Upper lobe of left lung (tissue), 6 donors: ENCODE results near the gene TMEM140. TPM values are rescaled to one million over a fixed set of nuclear protein-coding genes. Genes with fewer than 3 reads are reported as not detected.

Source experiments
- ATAC-seq, 2 donors: fragments of 200-7000 bp; cut with Tn5 transposase; one replicate each; pipeline ENCODE4 v1.9.1; 2022; ENCODE audit warnings: mild to moderate bottlenecking in 2 of 2, moderate library complexity in 2 of 2; ENCODE audit not compliant: low FRiP score in 2 of 2
- DNase-seq, 2 donors: peaks; one replicate each; pipeline ENCODE4 v3.0.0-alpha.2; 2019 to 2020
- H3K27ac ChIP-seq, 4 donors: fragments of 200-600 bp; sonication (generic); one replicate each; pipeline ENCODE4 v1.5.1; 2016 to 2019
- H3K27me3 ChIP-seq, 4 donors: fragments of 200-600 bp; sonication (generic); one replicate each; pipeline ENCODE4 v1.5.1; 2017 to 2019
- H3K36me3 ChIP-seq, 4 donors: fragments of 200-600 bp; sonication (generic); one replicate each; pipeline ENCODE4 v1.5.1; 2016 to 2019
- H3K4me1 ChIP-seq, 4 donors: fragments of 200-600 bp; sonication (generic); one replicate each; pipeline ENCODE4 v1.5.1; 2018 to 2019
- H3K4me3 ChIP-seq, 4 donors: fragments of 200-600 bp; sonication (generic); one replicate each; pipeline ENCODE4 v1.5.1; 2017 to 2019; ENCODE audit warnings: mild to moderate bottlenecking in 2 of 4, moderate library complexity in 1 of 4
- H3K9me3 ChIP-seq, 4 donors: fragments of 200-600 bp; sonication (generic); one replicate each; pipeline ENCODE4 v1.5.1; 2018 to 2019
- EP300 ChIP-seq, 4 donors: sonication (generic); formaldehyde crosslinking; IDR thresholded peaks; one replicate each; pipeline ENCODE4 v1.5.1; 2017; ENCODE audit warnings: antibody characterized with exemption in 4 of 4, control low read depth in 2 of 4
- POLR2A ChIP-seq, 4 donors: fragments of 450-650 bp; IDR thresholded peaks; one replicate each; pipeline ENCODE4 v1.5.1; 2016 to 2017; ENCODE audit warnings: antibody characterized with exemption in 4 of 4, mild to moderate bottlenecking in 2 of 4
- POLR2AphosphoS5 ChIP-seq, 2 donors: sonication (generic); formaldehyde crosslinking; IDR thresholded peaks; one replicate each; pipeline ENCODE4 v1.5.1; 2017; ENCODE audit warnings: antibody characterized with exemption in 2 of 2
- WGBS, 2 donors: methylation state at CpG; one replicate each; pipeline ENCODE4 v1.1.5; 2017 to 2018; 5-methylcytosine and 5-hydroxymethylcytosine counted together
- small RNA-seq, 4 donors: library from RNA; depleted of rRNA; stranded (forward); fragments of <200 nt; gene quantifications; one replicate each; pipeline ENCODE3, GENCODE V24; 2016
- total RNA-seq, 6 donors: library from RNA; depleted of rRNA in 4 of 6; stranded (reverse); fragments of >200 nt in 4 of 6; gene quantifications; one replicate each; pipeline versions ENCODE4 v1.1.0 to v1.2.1, GENCODE V29; 2016 to 2021
- TF ChIP-seq, protein P1 (sequence below), 6 experiments: fragments of 450-650 bp in 4 of 6; fragments of 200-600 bp in 2 of 6; sonication (generic) in 2 of 6; IDR thresholded peaks; one replicate each; pipeline ENCODE4 v1.5.1; 2016 to 2019; ENCODE audit warnings: antibody characterized with exemption in 6 of 6
- donor health status: DM: no; HTN: no; CAD: no; lungs with moderate emphysema.
- donor health status: DM: no; HTN: yes; CAD: no; lungs with severe emphysema.

The TMEM140 gene
- total RNA-seq, 6 donors from 2014 or later, result 25.2 to 59.2 (median 32.4) TPM

GRCh38 chr7:135213831-135214230 lies 66.0 kb downstream of the TMEM140 start:
- TF ChIP-seq POLR2A (IDR thresholded peaks at IDR 0.05) (no peak), POLR2AphosphoS5 (IDR thresholded peaks at IDR 0.05) (no peak), EP300 (IDR thresholded peaks at IDR 0.05) (no peak)
- TF ChIP-seq, protein P1, sequence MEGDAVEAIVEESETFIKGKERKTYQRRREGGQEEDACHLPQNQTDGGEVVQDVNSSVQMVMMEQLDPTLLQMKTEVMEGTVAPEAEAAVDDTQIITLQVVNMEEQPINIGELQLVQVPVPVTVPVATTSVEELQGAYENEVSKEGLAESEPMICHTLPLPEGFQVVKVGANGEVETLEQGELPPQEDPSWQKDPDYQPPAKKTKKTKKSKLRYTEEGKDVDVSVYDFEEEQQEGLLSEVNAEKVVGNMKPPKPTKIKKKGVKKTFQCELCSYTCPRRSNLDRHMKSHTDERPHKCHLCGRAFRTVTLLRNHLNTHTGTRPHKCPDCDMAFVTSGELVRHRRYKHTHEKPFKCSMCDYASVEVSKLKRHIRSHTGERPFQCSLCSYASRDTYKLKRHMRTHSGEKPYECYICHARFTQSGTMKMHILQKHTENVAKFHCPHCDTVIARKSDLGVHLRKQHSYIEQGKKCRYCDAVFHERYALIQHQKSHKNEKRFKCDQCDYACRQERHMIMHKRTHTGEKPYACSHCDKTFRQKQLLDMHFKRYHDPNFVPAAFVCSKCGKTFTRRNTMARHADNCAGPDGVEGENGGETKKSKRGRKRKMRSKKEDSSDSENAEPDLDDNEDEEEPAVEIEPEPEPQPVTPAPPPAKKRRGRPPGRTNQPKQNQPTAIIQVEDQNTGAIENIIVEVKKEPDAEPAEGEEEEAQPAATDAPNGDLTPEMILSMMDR (IDR thresholded peaks at IDR 0.05), result no peak
- WGBS, 2 donors, result 75 to 80% methylated on average over 2 of the region's 2 CpGs

GRCh38 chr7:135215180-135215579 lies 67.3 kb downstream of the TMEM140 start:
- Histone ChIP-seq H3K4me3 (no peak overlapping the region), H3K27me3 (no peaks in the 10 kb centered on the region), H3K4me1 (peaks cover 2 to 8% (median 6%) of the 10 kb centered on the region in 4 donors), H3K27ac (no peak overlapping the region), H3K36me3 (no peaks in the 10 kb centered on the region), H3K9me3 (no peaks in the 10 kb centered on the region)
- DNase-seq (no peak), ATAC-seq (no peak)
- WGBS, 2 donors, result 88 to 96% methylated on average over 4 of the region's 4 CpGs
- TF ChIP-seq, protein P1 (IDR thresholded peaks at IDR 0.05), result no peak
- TF ChIP-seq POLR2AphosphoS5 (IDR thresholded peaks at IDR 0.05) (no peak), POLR2A (IDR thresholded peaks at IDR 0.05) (no peak), EP300 (IDR thresholded peaks at IDR 0.05) (no peak)

More at GRCh38 chr7:135213831-135214230, 66.0 kb downstream of the TMEM140 start:
- no peak for DNase-seq
- peaks cover 9 to 21% (median 13%) of the 10 kb centered on the region in 4 donors for H3K4me1 ChIP-seq
- H3K27ac ChIP-seq, result no peak overlapping the region
- H3K27me3 ChIP-seq, result no peaks in the 10 kb centered on the region
- H3K4me3 ChIP-seq, result no peak overlapping the region
- no peaks in the 10 kb centered on the region for H3K9me3 ChIP-seq
- H3K36me3 ChIP-seq, result no peaks in the 10 kb centered on the region
- ATAC-seq, result no peak

GRCh38 chr7:135215698-135216097 lies 67.8 kb downstream of the TMEM140 start:
- DNase-seq (no peak), ATAC-seq (no peak)
- no peaks in the 10 kb centered on the region for H3K9me3 ChIP-seq
- H3K4me1 ChIP-seq, result peaks cover 0 to 3% (median 1%) of the 10 kb centered on the region in 4 donors
- no peaks in the 10 kb centered on the region for H3K27me3 ChIP-seq
- H3K4me3 ChIP-seq, result no peak overlapping the region
- no peaks in the 10 kb centered on the region for H3K36me3 ChIP-seq
- TF ChIP-seq EP300 (IDR thresholded peaks at IDR 0.05) (no peak), POLR2A (IDR thresholded peaks at IDR 0.05) (no peak), POLR2AphosphoS5 (IDR thresholded peaks at IDR 0.05) (no peak)
- TF ChIP-seq, protein P1 (IDR thresholded peaks at IDR 0.05), result no peak
- H3K27ac ChIP-seq, result no peak overlapping the region
- WGBS, 2 donors, result 75 to 79% methylated on average over 3 of the region's 3 CpGs

Small RNA genes within 50 kb of the gene (small RNA-seq; reads per million reads assigned to genes)
- gene MIR6509, result 0 to 0.72 (median 0.31) reads per million in 4 donors

Other genes starting within 250 kb of the TMEM140 start
- 1 to 10 TPM; 1.0 to 5.2 (median 2.5) TPM for gene AGBL3, start 161.6 kb upstream of the TMEM140 start, total RNA-seq
- 100 to 1,000 TPM in 1 of 6 donors, 10 to 100 TPM in 5; 27.3 to 119 (median 40.4) TPM for gene CYREN, start 22.6 kb downstream of the TMEM140 start, total RNA-seq
- gene WDR91, start 63.5 kb downstream of the TMEM140 start, total RNA-seq, result 100 to 1,000 TPM in 1 of 6 donors, 10 to 100 TPM in 5; 19.0 to 180 (median 27.5) TPM
- gene STRA8, start 85.8 kb downstream of the TMEM140 start, total RNA-seq, result not detected